IMR-90 (cell line): ENCODE measurements around the gene TBC1D4. TPM values are rescaled to one million over a fixed set of nuclear protein-coding genes. Genes with fewer than 3 reads are reported as not detected.

ENCODE experiments used
- ATAC-seq: fragments of 200-7000 bp; cut with Tn5 transposase; 2 replicates; pipeline ENCODE4 v1.9.1; 2020; ENCODE audit warnings: low read depth, mild to moderate bottlenecking, moderate library complexity
- BruUV-seq: library from RNA; stranded (reverse); fragments of 400-500 nt; replicated peaks from 2 replicates; lab custom pipeline; 2021; lab: Mats Ljungman, UMichigan
- CTCF ChIA-PET: fragments of 300-600 bp; formaldehyde crosslinking; extraction: SDS; loops from one replicate; lab custom pipeline; 2021; ENCODE audit warnings: antibody characterized with exemption; lab: Yijun Ruan, JAX
- POLR2A ChIA-PET: fragments of 300-600 bp; sonication (Branson Sonifier 250); formaldehyde crosslinking; loops from one replicate; lab custom pipeline; 2022; ENCODE audit warnings: antibody characterized with exemption; ENCODE audit not compliant: unreplicated experiment; lab: Charles Lee
- DNase-seq: peaks from one replicate; pipeline ENCODE4 v3.0.0; 2013
- H2AFZ ChIP-seq: replicated peaks from 2 replicates; pipeline ENCODE3; 2013; ENCODE audit warnings: low read length, mild to moderate bottlenecking; ENCODE audit not compliant: poor library complexity
- H2AK5ac ChIP-seq: 2 replicates; pipeline ENCODE4 v1.6.1; 2013; ENCODE audit warnings: low read depth, low read length, inconsistent platforms
- H2AK9ac ChIP-seq: replicated peaks from 2 replicates; pipeline ENCODE3; 2013; ENCODE audit warnings: mild to moderate bottlenecking, low read depth, low read length, moderate library complexity; ENCODE audit not compliant: poor library complexity
- H2BK120ac ChIP-seq: 2 replicates; pipeline ENCODE4 v1.6.1; 2013; ENCODE audit warnings: low read depth, low read length, inconsistent platforms
- H2BK15ac ChIP-seq: 3 replicates; pipeline ENCODE4 v1.6.1; 2013; ENCODE audit warnings: low read depth, low read length, inconsistent platforms
- H2BK20ac ChIP-seq: 2 replicates; pipeline ENCODE4 v1.6.1; 2013; ENCODE audit warnings: low read depth, mild to moderate bottlenecking, inconsistent platforms, low read length, moderate library complexity
- H2BK5ac ChIP-seq: 2 replicates; pipeline ENCODE4 v1.6.1; 2013; ENCODE audit warnings: mild to moderate bottlenecking, low read depth, low read length, inconsistent platforms; ENCODE audit not compliant: poor library complexity, severe bottlenecking
- H3K14ac ChIP-seq: replicated peaks from 2 replicates; pipeline ENCODE4 v1.6.1; 2013; ENCODE audit warnings: low read depth, low read length, inconsistent platforms
- H3K18ac ChIP-seq: 2 replicates; pipeline ENCODE4 v1.6.1; 2013; ENCODE audit warnings: low read depth, low read length, control low read depth
- H3K23ac ChIP-seq: 2 replicates; pipeline ENCODE4 v1.6.1; 2013; ENCODE audit warnings: low read depth, low read length, inconsistent platforms
- H3K27ac ChIP-seq: 2 replicates; pipeline ENCODE4 v1.5.1; 2013; ENCODE audit warnings: mild to moderate bottlenecking, control low read depth, low read length; ENCODE audit not compliant: insufficient read depth
- H3K27me3 ChIP-seq: 2 replicates; pipeline ENCODE4 v1.6.1; 2013; ENCODE audit warnings: low read length; ENCODE audit not compliant: control insufficient read depth, insufficient read depth
- H3K36me3 ChIP-seq: 2 replicates; pipeline ENCODE4 v1.6.1; 2013; ENCODE audit warnings: low read length, mixed read lengths; ENCODE audit not compliant: control insufficient read depth, insufficient read depth
- H3K4ac ChIP-seq: 2 replicates; pipeline ENCODE4 v1.6.1; 2013; ENCODE audit warnings: low read depth, low read length, inconsistent platforms
- H3K4me1 ChIP-seq: 2 replicates; pipeline ENCODE4 v1.6.1; 2013; ENCODE audit warnings: low read length, mixed read lengths; ENCODE audit not compliant: control insufficient read depth, insufficient read depth
- H3K4me2 ChIP-seq: 2 replicates; pipeline ENCODE4 v1.6.1; 2013; ENCODE audit warnings: low read depth, mild to moderate bottlenecking, control low read depth, low read length, moderate library complexity
- H3K4me3 ChIP-seq: 2 replicates; pipeline ENCODE4 v1.5.1; 2013; ENCODE audit warnings: low read depth, mild to moderate bottlenecking, control low read depth, low read length, moderate library complexity; ENCODE audit not compliant: insufficient read depth
- H3K56ac ChIP-seq: 2 replicates; pipeline ENCODE4 v1.6.1; 2013; ENCODE audit warnings: low read length, inconsistent platforms; ENCODE audit not compliant: insufficient read depth; ENCODE audit errors: extremely low read depth
- H3K79me1 ChIP-seq, 2 experiments: 2 replicates each; pipeline ENCODE4 v1.6.1; 2013; ENCODE audit warnings: low read length in 2 of 2, inconsistent platforms in 1 of 2, low read depth in 1 of 2
- H3K9ac ChIP-seq: 2 replicates; pipeline ENCODE4 v1.6.1; 2013; ENCODE audit warnings: low read depth, low read length, control low read depth
- H3K9me1 ChIP-seq: 2 replicates; pipeline ENCODE4 v1.6.1; 2013; ENCODE audit warnings: low read length, inconsistent platforms; ENCODE audit not compliant: insufficient read depth
- H3K9me3 ChIP-seq: 2 replicates; pipeline ENCODE4 v1.6.1; 2013; ENCODE audit warnings: low read length; ENCODE audit not compliant: control insufficient read depth, insufficient read depth
- H4K20me1 ChIP-seq: 2 replicates; pipeline ENCODE4 v1.6.1; 2013; ENCODE audit warnings: low read length, inconsistent platforms; ENCODE audit not compliant: insufficient read depth
- H4K5ac ChIP-seq: 2 replicates; pipeline ENCODE4 v1.6.1; 2013; ENCODE audit warnings: mild to moderate bottlenecking, low read depth, low read length, control low read depth
- H4K8ac ChIP-seq, 2 experiments: 2 replicates each; pipeline ENCODE4 v1.6.1; 2013; ENCODE audit warnings: low read depth in 2 of 2, low read length in 2 of 2, control low read depth in 1 of 2, inconsistent platforms in 1 of 2
- H4K91ac ChIP-seq: 2 replicates; pipeline ENCODE4 v1.6.1; 2013; ENCODE audit warnings: low read depth, low read length, inconsistent platforms; ENCODE audit not compliant: insufficient read depth
- CEBPB ChIP-seq: IDR thresholded peaks from 2 replicates; pipeline ENCODE4 v1.6.1; 2012; ENCODE audit warnings: low read depth, low read length, improper control_type of control experiment
- CTCF ChIP-seq: conservative IDR thresholded peaks from 2 replicates; pipeline ENCODE4 v1.5.1; 2012; ENCODE audit warnings: mild to moderate bottlenecking, low read depth, low read length, improper control_type of control experiment
- ELK1 ChIP-seq: fragments of 150-350 bp; IDR thresholded peaks from 2 replicates; pipeline ENCODE4 v1.6.1; 2016; ENCODE audit warnings: low read depth, mild to moderate bottlenecking, low read length, moderate library complexity, borderline replicate concordance
- FOS ChIP-seq: fragments of 150-350 bp; IDR thresholded peaks from 2 replicates; pipeline ENCODE4 v1.6.1; 2016; ENCODE audit warnings: low read depth, low read length
- NFE2L2 ChIP-seq: fragments of 150-350 bp; IDR thresholded peaks from 2 replicates; pipeline ENCODE4 v1.6.1; 2016; ENCODE audit warnings: low read depth, mild to moderate bottlenecking, low read length
- POLR2A ChIP-seq: IDR thresholded peaks from 2 replicates; pipeline ENCODE4 v1.6.1; 2012; ENCODE audit warnings: mild to moderate bottlenecking, low read depth, low read length
- RCOR1 ChIP-seq: IDR thresholded peaks from 2 replicates; pipeline ENCODE4 v1.6.1; 2012; ENCODE audit warnings: mild to moderate bottlenecking, low read length, improper control_type of control experiment; ENCODE audit not compliant: insufficient replicate concordance
- SMC3 ChIP-seq: fragments of 150-350 bp; IDR thresholded peaks from 2 replicates; pipeline ENCODE4 v1.6.1; 2016; ENCODE audit warnings: low read depth, mild to moderate bottlenecking, antibody characterized with exemption, low read length, moderate library complexity
- USF2 ChIP-seq: fragments of 150-350 bp; IDR thresholded peaks from 2 replicates; pipeline ENCODE4 v1.6.1; 2017; ENCODE audit warnings: mild to moderate bottlenecking, antibody characterized with exemption, low read length, low read depth
- WGBS, 2 experiments: methylation state at CpG; one replicate each; pipeline versions ENCODE4 v1.1.5 to v1.1.7; 2013; ENCODE audit warnings: missing lambda C conversion rate in 2 of 2; ENCODE audit not compliant: insufficient read length in 1 of 2; ENCODE audit errors: extremely low coverage in 2 of 2; 5-methylcytosine and 5-hydroxymethylcytosine counted together
- dilution Hi-C: fragments of 300-500 bp; cut with HindIII; formaldehyde crosslinking; loops from one replicate; pipeline ENCODE4 v1.14.3; 2018; ENCODE audit warnings: low sequenced_read_pairs; ENCODE audit not compliant: unreplicated experiment
- in situ Hi-C: fragments of 300-500 bp; cut with MboI; formaldehyde crosslinking; loops from 3 replicates; pipeline ENCODE4 v1.14.3; 2019; ENCODE audit warnings: low sequenced_read_pairs, inconsistent platforms, mixed read lengths
- intact Hi-C: fragments of 100-400 bp; cut with micrococcal nuclease; formaldehyde crosslinking; loops from 2 replicates; pipeline ENCODE4 v1.10.0; 2022
- polyA plus RNA-seq, 3 experiments: library from polyadenylated mRNA; depleted of rRNA; stranded (reverse); fragments of >200 nt; gene quantifications; 2 replicates each; pipeline ENCODE4 v1.2.3, GENCODE V29; 2012; ENCODE audit warnings: low replicate concordance in 1 of 3
- total RNA-seq: library from RNA; depleted of rRNA; stranded (reverse); fragments of >200 nt; gene quantifications from 2 replicates; pipeline ENCODE4 v1.2.3, GENCODE V29; 2012

TBC1D4 gene
- total and polyA plus RNA-seq, 2 of the 4 experiments (the other 2 are of a cell fraction), result 7.5 to 22.8 TPM

- peaks cover 11% of the 10 kb centered on the region for H3K4me1 ChIP-seq
- H2BK5ac ChIP-seq, result peak overlapping the region; percentile 50
- in situ Hi-C loops (no loop called here), intact Hi-C loops (no loop called here), dilution Hi-C loops (no loop called here)
- H3K9me1 ChIP-seq, result peaks cover 15% of the 10 kb centered on the region
- H4K91ac ChIP-seq, result no peak overlapping the region
- 0 out of 3 replicates have a peak overlapping the region, but pooled peaks have one; percentile 21 for H2BK15ac ChIP-seq
- H2AFZ ChIP-seq, result no peak overlapping the region
- no peaks in the 10 kb centered on the region for H4K20me1 ChIP-seq
- H3K9me3 ChIP-seq, result no peaks in the 10 kb centered on the region
- BruUV-seq, result no TSS peak
- no peak for TF ChIP-seq USF2
- TF ChIP-seq SMC3, result no peak
- TF ChIP-seq POLR2A, result no peak
- TF ChIP-seq RCOR1, result no peak
- TF ChIP-seq CTCF, result no peak
- no peak for TF ChIP-seq ELK1
- no peak for TF ChIP-seq CEBPB
- TF ChIP-seq NFE2L2, result no peak
- TF ChIP-seq FOS, result no peak
- ATAC-seq, result no peak
- no peak overlapping the region for H2AK9ac ChIP-seq
- H3K4me2 ChIP-seq, result no peak overlapping the region
- H2BK120ac ChIP-seq, result no peak overlapping the region
- no peak for DNase-seq
- H4K8ac ChIP-seq, result no peak overlapping the region
- peak overlapping the region; percentile 51; the same call in 1 of the 2 replicates for H2AK5ac ChIP-seq
- H3K56ac ChIP-seq, result no peak overlapping the region
- ChIA-PET CTCF (interaction anchor here (0.6 kb wide), 1 partner anchor 36 kb away, joined by 3 read pairs; no protein-coding TSS in a partner anchor), POLR2A (no interaction called here)
- no peak overlapping the region for H3K4ac ChIP-seq
- H3K14ac ChIP-seq, result no peak overlapping the region
- H2BK20ac ChIP-seq, result no peak overlapping the region
- H3K23ac ChIP-seq, result no peak overlapping the region
- no peak overlapping the region for H3K4me3 ChIP-seq
- H3K79me1 ChIP-seq, result peaks cover 16 to 20% of the 10 kb centered on the region in 2 experiments
- H3K18ac ChIP-seq, result no peak overlapping the region
- H3K27ac ChIP-seq, result no peak overlapping the region
- no peaks in the 10 kb centered on the region for H3K36me3 ChIP-seq
- WGBS, 2 experiments, result no CpG with 5 or more reads among the region's 2 CpGs
- H3K9ac ChIP-seq, result no peak overlapping the region
- H4K5ac ChIP-seq, result no peak overlapping the region
- H3K27me3 ChIP-seq, result no peaks in the 10 kb centered on the region
Observed at GRCh38 chr13:75414036-75414827, 67.7 kb downstream of the TBC1D4 start.
